Prostate gland (tissue), 2 donors: Measurements from ENCODE around the gene TBK1.

Source experiments
- CTCF ChIP-seq, 4 experiments: fragments of 200-600 bp in 2 of 4; fragments of 450-650 bp in 2 of 4; sonication (generic) in 2 of 4; IDR thresholded peaks; 1 replicate in 3 of 4; 2 replicates in 1 of 4; pipeline ENCODE4 v1.5.1; 2016 to 2019; ENCODE audit warnings: antibody characterized with exemption in 4 of 4, mild to moderate bottlenecking in 2 of 4, moderate library complexity in 2 of 4
- POLR2A ChIP-seq: fragments of 450-650 bp; IDR thresholded peaks from one replicate; pipeline ENCODE4 v1.6.1; 2016; ENCODE audit warnings: antibody characterized with exemption, mild to moderate bottlenecking
- POLR2AphosphoS5 ChIP-seq: sonication (generic); formaldehyde crosslinking; IDR thresholded peaks from one replicate; pipeline ENCODE4 v1.6.1; 2017; ENCODE audit warnings: antibody characterized with exemption

DNA sequence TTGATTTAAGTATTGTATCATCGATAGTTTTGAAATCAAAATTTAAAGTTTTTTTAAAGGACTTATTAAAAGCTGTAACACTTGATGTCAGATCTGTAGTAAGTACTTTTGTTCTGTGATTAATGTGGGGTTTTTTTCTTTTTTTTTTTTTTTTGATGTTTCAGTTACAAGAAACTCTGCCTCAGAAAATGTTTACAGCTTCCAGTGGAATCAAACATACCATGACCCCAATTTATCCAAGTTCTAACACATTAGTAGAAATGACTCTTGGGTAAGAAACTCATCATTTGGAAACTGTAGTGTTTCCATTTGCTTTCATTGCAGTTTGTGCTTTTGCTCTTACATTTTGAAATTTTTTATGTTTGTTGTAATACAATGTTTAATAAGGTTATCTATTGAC lies 45.6 kb downstream of the TBK1 start:
- no peak for TF ChIP-seq POLR2A
- TF ChIP-seq CTCF (IDR thresholded peaks at IDR 0.05), result no peak
- TF ChIP-seq POLR2AphosphoS5, result no peak
